ENCODE results near the gene NKAPD1. TPM values are rescaled to one million over a fixed set of nuclear protein-coding genes. Genes with fewer than 3 reads are reported as not detected.
A peak's percentile ranks its signal among the peaks of the same experiment; 100 is the strongest.

The NKAPD1 gene
- total and polyA plus RNA-seq, 9 of the 15 experiments (the other 6 are each of a cell fraction or from before 2014, with no cell fraction given): 14.1 to 73.5 (median 29.3) TPM

DNA sequence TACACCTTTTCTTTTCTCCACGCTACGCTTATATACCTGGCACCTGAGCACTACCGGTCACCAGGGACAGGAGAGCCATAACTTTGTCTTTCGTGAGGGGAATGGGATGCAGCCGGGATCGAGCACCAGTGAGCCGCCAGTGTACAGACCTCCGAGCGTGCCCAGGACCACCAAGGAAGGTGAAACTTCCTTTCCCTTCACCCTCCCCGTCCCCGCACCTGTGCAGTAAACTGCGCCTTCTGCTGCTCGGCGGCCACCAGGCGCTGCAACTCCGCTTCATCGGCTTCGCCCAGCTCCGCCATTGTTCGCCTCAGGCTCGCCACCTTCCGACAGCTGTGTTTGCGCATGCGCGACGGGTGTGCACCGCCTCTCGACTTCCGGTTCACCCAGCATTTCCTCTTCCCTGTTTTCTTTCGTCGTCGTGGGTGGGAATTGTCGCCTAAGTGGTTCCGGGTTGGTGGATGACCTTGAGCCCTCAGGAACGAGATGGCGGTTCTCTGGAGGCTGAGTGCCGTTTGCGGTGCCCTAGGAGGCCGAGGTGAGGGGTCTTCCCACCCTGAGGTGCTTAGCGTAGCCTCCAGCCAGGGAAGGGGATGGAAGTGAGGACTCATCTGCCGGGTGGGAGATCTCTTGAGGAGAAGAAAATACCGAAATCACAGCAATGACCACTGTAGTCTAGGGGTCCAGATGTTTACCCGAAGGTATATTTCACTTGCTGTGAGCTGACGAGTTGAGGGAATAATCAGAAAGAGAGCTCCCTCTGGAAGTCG, 12.5 kb downstream of the NKAPD1 start, which contains the start of the genes SDHD and TIMM8B (continued):
- TF ChIP-seq ZNF707 (CRISPR knock-in tag; conservative IDR thresholded peaks at IDR 0.05) (no peak), CHCHD3 (CRISPR knock-in tag; IDR thresholded peaks at IDR 0.05) (no peak), DNMT1 (IDR thresholded peaks at IDR 0.05) (no peak), EWSR1 (IDR thresholded peaks at IDR 0.05; ENCODE audit: borderline replicate concordance, low read depth, partially characterized antibody) (no peak), ZNF699 (CRISPR knock-in tag; IDR thresholded peaks at IDR 0.05; ENCODE audit: insufficient replicate concordance) (no peak), ZNF77 (CRISPR knock-in tag; IDR thresholded peaks at IDR 0.05) (no peak), GABPB1 (CRISPR knock-in tag; IDR thresholded peaks at IDR 0.05) (peak; percentile 99), ZFPM2 (CRISPR knock-in tag; IDR thresholded peaks at IDR 0.05) (no peak), CCNT2 (IDR thresholded peaks at IDR 0.05; ENCODE audit: borderline replicate concordance, extremely low read depth, insufficient read length, low read depth, low read length) (peak; percentile 42), ZNF212 (CRISPR knock-in tag; IDR thresholded peaks at IDR 0.05) (no peak), VEZF1 (CRISPR knock-in tag; IDR thresholded peaks at IDR 0.05) (no peak; the same call in 1 of the 2 replicates), HOMEZ (CRISPR knock-in tag; IDR thresholded peaks at IDR 0.05) (no peak)
- TF ChIP-seq, protein P1, sequence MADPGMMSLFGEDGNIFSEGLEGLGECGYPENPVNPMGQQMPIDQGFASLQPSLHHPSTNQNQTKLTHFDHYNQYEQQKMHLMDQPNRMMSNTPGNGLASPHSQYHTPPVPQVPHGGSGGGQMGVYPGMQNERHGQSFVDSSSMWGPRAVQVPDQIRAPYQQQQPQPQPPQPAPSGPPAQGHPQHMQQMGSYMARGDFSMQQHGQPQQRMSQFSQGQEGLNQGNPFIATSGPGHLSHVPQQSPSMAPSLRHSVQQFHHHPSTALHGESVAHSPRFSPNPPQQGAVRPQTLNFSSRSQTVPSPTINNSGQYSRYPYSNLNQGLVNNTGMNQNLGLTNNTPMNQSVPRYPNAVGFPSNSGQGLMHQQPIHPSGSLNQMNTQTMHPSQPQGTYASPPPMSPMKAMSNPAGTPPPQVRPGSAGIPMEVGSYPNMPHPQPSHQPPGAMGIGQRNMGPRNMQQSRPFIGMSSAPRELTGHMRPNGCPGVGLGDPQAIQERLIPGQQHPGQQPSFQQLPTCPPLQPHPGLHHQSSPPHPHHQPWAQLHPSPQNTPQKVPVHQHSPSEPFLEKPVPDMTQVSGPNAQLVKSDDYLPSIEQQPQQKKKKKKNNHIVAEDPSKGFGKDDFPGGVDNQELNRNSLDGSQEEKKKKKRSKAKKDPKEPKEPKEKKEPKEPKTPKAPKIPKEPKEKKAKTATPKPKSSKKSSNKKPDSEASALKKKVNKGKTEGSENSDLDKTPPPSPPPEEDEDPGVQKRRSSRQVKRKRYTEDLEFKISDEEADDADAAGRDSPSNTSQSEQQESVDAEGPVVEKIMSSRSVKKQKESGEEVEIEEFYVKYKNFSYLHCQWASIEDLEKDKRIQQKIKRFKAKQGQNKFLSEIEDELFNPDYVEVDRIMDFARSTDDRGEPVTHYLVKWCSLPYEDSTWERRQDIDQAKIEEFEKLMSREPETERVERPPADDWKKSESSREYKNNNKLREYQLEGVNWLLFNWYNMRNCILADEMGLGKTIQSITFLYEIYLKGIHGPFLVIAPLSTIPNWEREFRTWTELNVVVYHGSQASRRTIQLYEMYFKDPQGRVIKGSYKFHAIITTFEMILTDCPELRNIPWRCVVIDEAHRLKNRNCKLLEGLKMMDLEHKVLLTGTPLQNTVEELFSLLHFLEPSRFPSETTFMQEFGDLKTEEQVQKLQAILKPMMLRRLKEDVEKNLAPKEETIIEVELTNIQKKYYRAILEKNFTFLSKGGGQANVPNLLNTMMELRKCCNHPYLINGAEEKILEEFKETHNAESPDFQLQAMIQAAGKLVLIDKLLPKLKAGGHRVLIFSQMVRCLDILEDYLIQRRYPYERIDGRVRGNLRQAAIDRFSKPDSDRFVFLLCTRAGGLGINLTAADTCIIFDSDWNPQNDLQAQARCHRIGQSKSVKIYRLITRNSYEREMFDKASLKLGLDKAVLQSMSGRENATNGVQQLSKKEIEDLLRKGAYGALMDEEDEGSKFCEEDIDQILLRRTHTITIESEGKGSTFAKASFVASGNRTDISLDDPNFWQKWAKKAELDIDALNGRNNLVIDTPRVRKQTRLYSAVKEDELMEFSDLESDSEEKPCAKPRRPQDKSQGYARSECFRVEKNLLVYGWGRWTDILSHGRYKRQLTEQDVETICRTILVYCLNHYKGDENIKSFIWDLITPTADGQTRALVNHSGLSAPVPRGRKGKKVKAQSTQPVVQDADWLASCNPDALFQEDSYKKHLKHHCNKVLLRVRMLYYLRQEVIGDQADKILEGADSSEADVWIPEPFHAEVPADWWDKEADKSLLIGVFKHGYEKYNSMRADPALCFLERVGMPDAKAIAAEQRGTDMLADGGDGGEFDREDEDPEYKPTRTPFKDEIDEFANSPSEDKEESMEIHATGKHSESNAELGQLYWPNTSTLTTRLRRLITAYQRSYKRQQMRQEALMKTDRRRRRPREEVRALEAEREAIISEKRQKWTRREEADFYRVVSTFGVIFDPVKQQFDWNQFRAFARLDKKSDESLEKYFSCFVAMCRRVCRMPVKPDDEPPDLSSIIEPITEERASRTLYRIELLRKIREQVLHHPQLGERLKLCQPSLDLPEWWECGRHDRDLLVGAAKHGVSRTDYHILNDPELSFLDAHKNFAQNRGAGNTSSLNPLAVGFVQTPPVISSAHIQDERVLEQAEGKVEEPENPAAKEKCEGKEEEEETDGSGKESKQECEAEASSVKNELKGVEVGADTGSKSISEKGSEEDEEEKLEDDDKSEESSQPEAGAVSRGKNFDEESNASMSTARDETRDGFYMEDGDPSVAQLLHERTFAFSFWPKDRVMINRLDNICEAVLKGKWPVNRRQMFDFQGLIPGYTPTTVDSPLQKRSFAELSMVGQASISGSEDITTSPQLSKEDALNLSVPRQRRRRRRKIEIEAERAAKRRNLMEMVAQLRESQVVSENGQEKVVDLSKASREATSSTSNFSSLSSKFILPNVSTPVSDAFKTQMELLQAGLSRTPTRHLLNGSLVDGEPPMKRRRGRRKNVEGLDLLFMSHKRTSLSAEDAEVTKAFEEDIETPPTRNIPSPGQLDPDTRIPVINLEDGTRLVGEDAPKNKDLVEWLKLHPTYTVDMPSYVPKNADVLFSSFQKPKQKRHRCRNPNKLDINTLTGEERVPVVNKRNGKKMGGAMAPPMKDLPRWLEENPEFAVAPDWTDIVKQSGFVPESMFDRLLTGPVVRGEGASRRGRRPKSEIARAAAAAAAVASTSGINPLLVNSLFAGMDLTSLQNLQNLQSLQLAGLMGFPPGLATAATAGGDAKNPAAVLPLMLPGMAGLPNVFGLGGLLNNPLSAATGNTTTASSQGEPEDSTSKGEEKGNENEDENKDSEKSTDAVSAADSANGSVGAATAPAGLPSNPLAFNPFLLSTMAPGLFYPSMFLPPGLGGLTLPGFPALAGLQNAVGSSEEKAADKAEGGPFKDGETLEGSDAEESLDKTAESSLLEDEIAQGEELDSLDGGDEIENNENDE (IDR thresholded peaks at IDR 0.05; ENCODE audit: low read depth, low read length): no peak
